ENCODE results near the gene PSG6.
"Not testable (repeated sequence)": the region's sequence is repeated elsewhere in the genome, so short reads cannot be mapped to it uniquely, and the experiment has no call there.

DNA sequence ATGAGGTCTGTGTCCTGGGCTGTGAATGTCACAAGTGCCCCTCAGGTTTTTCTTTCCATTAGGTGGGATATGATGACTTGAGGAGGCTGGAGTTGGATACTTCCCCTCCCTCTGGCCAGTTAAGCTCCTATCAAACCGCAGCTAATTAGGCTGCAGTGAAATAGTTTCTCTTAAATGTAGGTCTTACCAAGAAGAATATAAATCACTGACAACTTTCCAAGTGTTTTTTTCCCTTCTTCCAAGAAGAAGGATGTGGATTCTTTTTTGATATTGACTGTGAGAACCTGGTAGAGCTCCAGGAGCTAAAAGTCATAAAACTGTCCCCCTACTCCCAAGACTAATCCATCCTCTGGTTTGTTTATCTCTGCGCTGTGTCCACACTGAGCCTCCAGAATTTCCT is 33.8 kb upstream of the PSG6 start:
- not testable (repeated sequence) for TF ChIP-seq POLR2A (IDR thresholded peaks at IDR 0.05; ENCODE audit: low read length); GATA1 (IDR thresholded peaks at IDR 0.05; ENCODE audit: low read depth, low read length)

Measured in erythroblast (primary cell).